T-helper 2 cell treated with Interferon-gamma antibody and Interleukin-4, amounts not matched to agents 100 ng/mL and 5 ng/mL, for 36 hours (primary cell): ENCODE data around the gene PLD5. TPM values are rescaled to one million over a fixed set of nuclear protein-coding genes. Genes with fewer than 3 reads are reported as not detected.
"Not testable (repeated sequence)": the region's sequence is repeated elsewhere in the genome, so short reads cannot be mapped to it uniquely, and the experiment has no call there.

Source experiments
- intact Hi-C: fragments of 100-400 bp; cut with micrococcal nuclease; formaldehyde crosslinking; loops from one replicate; pipeline ENCODE4 v1.15.1; 2023
- total RNA-seq: library from RNA; stranded (reverse); gene quantifications from 2 replicates; pipeline ENCODE4 v1.2.3, GENCODE V29; 2022

Gene PLD5
- total RNA-seq, 1 donor from 2014 or later, result not detected

- intact Hi-C loops, result not testable (repeated sequence)
Measured at GRCh38 chr1:242282758-242283485, 241.6 kb downstream of the PLD5 start.

- intact Hi-C loops, result not testable (repeated sequence)
Measured at GRCh38 chr1:242278406-242278805, 246.1 kb downstream of the PLD5 start.

GRCh38 chr1:242276769-242277168 is 247.7 kb downstream of the PLD5 start:
- intact Hi-C loops, result not testable (repeated sequence)

- intact Hi-C loops, result not testable (repeated sequence)
Measured at GRCh38 chr1:242267004-242267403, 257.5 kb downstream of the PLD5 start.

GRCh38 chr1:242264419-242264818 is 260.1 kb downstream of the PLD5 start:
- intact Hi-C loops, result not testable (repeated sequence)

GRCh38 chr1:242245255-242245654 is 279.2 kb downstream of the PLD5 start:
- intact Hi-C loops, result no loop called here

- intact Hi-C loops, result no loop called here
Measured at GRCh38 chr1:242243472-242243871, 281.0 kb downstream of the PLD5 start.

- intact Hi-C loops, result no loop called here
Measured at GRCh38 chr1:242242983-242243382, 281.5 kb downstream of the PLD5 start.

- intact Hi-C loops, result no loop called here
Measured at GRCh38 chr1:242241936-242242335, 282.6 kb downstream of the PLD5 start.

GRCh38 chr1:242240691-242241090 is 283.8 kb downstream of the PLD5 start:
- intact Hi-C loops, result no loop called here

- intact Hi-C loops, result no loop called here
Measured at GRCh38 chr1:242240077-242240476, 284.4 kb downstream of the PLD5 start.

GRCh38 chr1:242239398-242239797 is 285.1 kb downstream of the PLD5 start:
- intact Hi-C loops, result no loop called here

- intact Hi-C loops, result no loop called here
Measured at GRCh38 chr1:242237051-242237450, 287.4 kb downstream of the PLD5 start.

GRCh38 chr1:242228991-242229390 is 295.5 kb downstream of the PLD5 start:
- intact Hi-C loops, result no loop called here

- intact Hi-C loops, result no loop called here
Measured at GRCh38 chr1:242225767-242226573, 298.5 kb downstream of the PLD5 start.

GRCh38 chr1:242224878-242225766 is 299.4 kb downstream of the PLD5 start:
- intact Hi-C loops, result not testable (repeated sequence)

GRCh38 chr1:242224461-242224860 is 300.0 kb downstream of the PLD5 start:
- intact Hi-C loops, result no loop called here

GRCh38 chr1:242219905-242220304 is 304.6 kb downstream of the PLD5 start:
- intact Hi-C loops, result no loop called here

- intact Hi-C loops, result no loop called here
Measured at GRCh38 chr1:242219298-242219901, 305.1 kb downstream of the PLD5 start.

GRCh38 chr1:242216368-242216767 is 308.1 kb downstream of the PLD5 start:
- intact Hi-C loops, result no loop called here

- intact Hi-C loops, result not testable (repeated sequence)
Measured at GRCh38 chr1:242214455-242214854, 310.0 kb downstream of the PLD5 start.
